Hepatocyte (in vitro differentiated cells): ENCODE measurements around the gene TENM4.

Experiments
- EZH2 ChIP-seq: fragments of 200-600 bp; sonication (generic); IDR thresholded peaks from 2 replicates; pipeline ENCODE4 v1.6.1; 2016; ENCODE audit warnings: antibody characterized with exemption, mild to moderate bottlenecking, borderline replicate concordance
- TF ChIP-seq, protein P1 (sequence below): fragments of 200-600 bp; sonication (generic); IDR thresholded peaks from 2 replicates; pipeline ENCODE4 v1.5.1; 2016; ENCODE audit warnings: antibody characterized with exemption, mild to moderate bottlenecking; ENCODE audit not compliant: poor library complexity

DNA sequence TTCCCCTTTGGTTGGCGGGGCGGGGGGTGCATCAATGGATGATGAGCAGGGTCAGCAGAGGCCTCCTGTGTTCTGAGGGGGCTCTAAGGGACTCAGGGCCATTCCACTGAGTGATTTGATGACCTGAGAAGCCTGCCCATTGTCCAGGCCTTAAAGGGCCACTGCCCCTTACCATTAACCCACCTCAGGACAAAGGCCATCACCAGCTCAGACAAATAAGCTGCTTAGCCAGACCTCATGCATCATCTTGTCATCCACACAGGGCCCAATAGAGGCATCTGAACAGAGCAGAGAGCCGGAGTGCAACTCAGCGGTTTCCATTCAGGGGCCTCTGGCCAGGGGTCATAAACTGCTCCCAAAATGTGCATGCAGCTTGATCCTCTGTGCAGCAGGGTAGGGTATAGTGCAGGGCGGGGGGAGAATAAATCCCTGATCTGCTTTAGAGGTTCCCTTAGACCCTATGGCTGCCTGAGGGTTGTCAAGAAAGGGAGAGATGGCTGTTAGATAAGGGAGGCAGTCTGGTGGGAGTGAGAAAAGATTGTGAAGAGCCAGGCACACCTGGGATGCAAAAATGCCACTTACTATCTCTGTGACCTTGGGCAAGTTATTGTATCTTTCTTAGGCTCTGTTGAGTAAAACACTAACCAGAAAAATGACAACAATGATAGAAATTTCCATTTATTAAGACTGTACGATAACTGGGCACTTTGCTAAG, 490.7 kb downstream of the TENM4 start:
- TF ChIP-seq, protein P1, sequence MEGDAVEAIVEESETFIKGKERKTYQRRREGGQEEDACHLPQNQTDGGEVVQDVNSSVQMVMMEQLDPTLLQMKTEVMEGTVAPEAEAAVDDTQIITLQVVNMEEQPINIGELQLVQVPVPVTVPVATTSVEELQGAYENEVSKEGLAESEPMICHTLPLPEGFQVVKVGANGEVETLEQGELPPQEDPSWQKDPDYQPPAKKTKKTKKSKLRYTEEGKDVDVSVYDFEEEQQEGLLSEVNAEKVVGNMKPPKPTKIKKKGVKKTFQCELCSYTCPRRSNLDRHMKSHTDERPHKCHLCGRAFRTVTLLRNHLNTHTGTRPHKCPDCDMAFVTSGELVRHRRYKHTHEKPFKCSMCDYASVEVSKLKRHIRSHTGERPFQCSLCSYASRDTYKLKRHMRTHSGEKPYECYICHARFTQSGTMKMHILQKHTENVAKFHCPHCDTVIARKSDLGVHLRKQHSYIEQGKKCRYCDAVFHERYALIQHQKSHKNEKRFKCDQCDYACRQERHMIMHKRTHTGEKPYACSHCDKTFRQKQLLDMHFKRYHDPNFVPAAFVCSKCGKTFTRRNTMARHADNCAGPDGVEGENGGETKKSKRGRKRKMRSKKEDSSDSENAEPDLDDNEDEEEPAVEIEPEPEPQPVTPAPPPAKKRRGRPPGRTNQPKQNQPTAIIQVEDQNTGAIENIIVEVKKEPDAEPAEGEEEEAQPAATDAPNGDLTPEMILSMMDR, result no peak
- TF ChIP-seq EZH2, result no peak
